ENCODE results near the gene CD48.
"Not testable (repeated sequence)": the region's sequence is repeated elsewhere in the genome, so short reads cannot be mapped to it uniquely, and the experiment has no call there.

CD48 gene

DNA sequence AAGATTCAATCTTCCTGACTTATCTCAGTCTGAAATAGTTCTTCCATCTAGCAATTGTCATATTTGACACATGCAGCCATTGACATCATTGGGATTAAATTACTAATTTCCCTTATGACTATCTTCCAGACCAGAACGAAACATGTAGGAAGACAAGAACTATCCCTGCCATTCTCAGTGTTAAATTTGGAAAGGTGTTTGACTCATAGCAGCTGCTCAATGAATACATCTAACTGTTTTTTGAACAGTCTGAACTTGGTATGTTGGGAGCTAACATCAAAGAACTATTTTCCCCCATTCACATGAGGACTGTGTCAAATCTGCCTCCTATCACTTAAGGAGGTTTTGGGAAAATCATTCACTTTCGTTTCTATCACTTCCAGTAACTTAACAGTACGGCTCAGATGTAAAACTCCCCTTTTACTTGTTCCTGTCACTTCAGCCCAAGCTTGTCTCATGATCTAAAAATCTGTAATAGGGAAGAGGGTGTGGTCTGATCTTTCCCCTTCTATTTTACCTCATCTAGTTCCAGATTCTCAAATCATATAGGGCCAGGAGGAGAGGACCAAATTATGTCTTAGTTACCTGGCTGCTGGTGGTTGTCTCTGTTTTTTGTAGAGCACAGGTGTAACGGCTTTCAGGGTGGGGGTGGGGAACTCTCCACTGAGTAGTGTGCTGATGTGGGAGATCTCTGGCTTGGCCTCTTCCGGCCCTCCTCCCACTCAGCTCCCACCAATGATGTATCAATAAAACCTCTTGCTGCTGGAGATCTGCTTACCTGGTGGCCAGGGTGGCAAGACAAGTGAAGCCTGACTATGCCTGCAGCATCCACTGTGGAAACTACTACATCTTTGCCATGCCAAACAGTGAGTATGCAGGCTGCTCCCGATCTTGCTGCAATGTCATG is 38.6 kb downstream of the CD48 start:
- DNase-seq: no peak

DNA sequence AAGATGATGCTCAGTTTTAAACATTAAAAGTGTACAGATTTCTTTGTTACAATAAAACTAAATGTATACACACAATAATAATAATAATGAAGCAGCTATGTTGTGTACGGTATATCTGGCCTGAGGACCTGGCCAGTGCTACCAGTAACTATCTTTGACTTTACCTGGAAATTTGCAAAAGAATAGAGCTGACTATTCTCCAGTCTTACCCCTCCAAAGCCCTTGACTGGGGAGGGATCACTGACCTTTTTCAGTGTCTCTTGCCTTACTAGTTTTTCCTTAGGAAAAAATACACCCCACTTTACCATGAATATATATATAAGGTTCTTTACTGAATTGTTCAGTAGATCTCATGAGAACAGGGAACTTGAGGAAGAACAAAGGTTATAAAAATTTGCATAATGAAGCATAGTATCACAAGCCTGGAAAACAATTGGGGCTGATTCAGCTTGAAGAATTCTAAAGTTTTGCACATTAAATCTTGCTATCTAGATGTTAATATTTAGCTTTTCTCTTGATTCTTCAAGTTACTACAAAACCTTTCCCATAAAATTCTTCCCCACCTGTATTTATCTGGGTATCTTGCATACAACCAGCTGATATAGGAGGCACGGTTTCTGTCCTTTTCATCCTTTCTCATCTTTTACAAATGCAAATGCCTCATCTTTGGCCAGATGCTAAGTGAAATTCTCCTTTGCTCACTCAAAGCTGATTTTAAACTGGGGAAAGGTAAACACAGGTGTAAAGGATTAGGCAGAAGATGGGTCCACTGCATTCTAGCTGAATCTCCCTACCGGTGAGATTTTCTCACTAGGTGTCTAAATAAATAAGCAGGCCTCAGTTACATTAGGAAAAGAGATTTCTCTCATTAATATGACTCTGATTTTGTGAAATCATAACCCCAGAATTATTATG is 39.8 kb downstream of the CD48 start:
- DNase-seq: no peak

DNA sequence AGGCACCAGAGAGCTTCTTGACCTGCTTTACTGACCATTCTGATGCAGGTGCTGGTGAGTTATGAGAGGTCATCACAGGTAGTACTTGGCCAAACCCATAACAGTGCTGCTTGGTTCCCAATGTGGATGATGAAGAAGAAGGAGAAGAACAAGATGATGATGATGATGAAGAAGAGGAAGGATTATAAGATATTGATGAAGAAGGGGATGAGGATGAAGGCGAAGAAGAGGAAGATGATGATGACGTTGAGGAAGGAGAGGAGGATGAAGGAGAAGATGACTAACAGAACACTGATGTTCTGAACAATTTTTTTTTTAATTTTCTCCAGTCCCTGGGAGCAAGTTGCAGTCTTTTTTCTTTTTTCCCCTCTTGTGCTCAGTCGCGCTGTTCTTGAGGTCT is 40.9 kb downstream of the CD48 start:
- DNase-seq: no peak

DNA sequence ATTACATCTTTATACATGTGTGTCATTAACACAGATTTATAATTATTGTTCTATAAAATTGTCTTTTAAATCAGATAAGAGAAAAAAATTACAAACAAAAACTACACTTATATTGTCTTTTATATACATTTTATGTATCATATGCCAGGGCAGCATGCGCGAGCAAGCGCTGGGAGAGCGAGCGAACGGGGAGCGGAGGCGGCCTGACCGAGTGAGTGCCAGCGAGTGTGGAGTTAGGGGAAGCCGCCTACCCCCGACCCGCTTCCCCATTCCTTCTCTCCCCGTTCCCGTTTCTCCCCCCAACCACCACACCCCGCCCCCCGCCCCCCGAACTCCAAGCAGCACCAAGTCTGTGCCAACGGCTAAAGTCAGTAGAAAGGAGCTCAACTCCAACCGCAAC is 41.8 kb downstream of the CD48 start:
- DNase-seq: no peak

DNA sequence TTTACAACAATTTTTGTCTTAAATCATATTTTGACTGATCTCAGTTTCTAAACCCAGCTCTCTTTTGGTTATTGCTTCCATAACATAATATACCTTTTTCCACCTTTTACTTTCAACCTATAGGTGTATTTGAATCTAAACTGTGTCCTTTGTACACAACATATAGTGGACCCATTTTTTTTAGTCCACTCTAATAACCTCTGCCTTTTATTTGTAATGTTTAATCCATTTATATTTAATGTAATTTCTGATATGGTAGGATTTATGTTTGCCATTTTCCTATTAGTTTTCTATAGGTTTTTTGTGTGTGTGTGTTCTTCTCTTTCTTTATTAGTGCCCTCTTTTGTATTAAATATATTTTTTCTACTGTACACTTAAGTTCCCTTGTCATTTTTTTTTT is 42.3 kb downstream of the CD48 start:
- DNase-seq: no peak

DNA sequence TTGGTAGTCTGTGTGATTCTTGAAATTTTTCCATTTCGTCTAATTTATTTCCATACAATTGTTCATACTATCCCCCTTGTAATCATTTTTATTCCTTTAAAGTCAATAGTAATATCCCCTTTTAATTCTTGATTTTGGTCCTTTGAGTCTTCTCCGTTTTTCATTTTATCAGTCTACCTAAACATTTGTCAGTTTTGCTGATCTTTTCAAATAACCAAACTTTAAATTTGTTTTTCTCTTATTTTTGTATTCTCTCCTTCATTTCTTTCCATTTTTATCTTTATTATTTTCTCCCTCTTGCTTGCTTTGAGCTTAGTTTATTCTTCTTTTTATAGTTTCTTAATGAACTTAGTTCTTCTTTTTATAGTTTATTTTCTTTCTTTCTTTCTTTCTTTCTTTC is 43.7 kb downstream of the CD48 start:
- no peak for DNase-seq

DNA sequence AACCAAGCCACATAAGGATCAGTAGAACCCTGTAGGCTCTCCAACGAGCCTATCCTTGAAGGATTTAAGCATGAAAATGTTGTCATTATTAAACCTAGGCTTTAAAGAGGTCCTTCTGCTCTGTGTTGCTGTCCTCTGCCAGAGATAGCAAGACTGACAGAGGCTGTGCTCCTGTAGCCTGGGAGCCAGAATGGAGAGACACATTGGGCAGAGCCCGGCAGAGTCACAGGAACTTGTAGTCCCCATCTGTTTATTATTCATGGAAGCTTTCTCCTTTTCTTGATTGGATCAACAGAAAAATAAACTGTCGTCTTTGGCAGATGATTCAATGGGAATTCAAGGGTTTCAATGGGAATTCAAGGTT is 45.6 kb downstream of the CD48 start:
- DNase-seq: no peak

DNA sequence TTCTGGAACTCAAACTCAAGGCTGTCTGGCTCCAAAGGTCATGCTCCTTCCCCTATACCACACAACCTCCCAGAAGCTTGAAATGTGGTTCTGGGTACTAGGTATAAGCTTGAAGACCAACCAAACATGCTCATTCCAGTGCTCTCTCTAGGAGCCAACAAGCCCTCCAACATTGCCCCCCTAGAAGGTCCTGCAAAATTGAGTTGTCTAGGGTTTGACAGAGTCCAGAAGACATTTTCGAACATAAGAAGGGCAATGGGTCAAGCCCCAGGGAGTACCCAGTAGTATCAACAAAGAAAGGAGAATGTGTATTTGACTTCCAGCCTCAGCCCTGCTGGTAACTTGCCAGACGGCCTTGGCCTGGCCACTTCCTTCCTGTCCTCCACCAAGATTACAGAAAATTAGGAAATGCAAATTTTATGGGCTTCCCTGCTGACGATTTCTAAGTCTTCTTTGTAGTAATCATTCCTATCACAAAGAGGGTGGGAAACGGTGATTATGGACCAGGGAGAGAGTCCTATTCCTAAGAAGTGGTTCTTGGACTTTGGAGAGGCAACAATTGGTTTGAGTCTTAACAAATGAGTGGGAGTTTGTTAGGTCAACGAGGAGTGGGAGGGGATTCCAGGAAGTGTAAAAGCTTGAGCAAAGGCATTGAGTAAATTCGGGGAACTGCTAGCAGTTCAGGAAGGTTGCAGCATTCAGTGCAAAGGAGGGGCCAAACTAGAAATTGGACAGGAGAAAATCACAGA is 46.1 kb downstream of the CD48 start:
- DNase-seq: no peak

DNA sequence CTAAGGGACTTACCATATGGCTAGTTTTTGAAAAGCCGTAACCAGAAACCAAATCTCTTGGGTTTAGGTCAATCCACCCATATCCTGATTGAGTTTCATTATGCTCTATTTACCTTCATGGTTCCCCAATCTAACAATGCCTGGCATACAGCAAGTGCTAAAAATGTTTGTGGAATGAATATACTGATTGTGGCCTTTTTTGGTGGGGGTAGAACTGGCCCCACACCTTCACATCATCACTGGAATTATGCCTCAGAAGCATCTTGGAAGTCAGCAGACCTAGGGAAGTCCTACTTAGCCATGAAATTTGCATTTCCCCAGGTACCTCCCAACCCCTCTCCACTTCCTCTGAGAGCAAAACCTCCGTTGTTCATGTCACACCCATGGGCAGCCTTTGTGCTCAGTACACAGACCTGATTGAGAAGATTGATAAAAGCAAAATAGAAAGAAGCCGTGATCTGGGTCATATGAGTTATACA is 47.0 kb downstream of the CD48 start:
- no peak for DNase-seq

DNA sequence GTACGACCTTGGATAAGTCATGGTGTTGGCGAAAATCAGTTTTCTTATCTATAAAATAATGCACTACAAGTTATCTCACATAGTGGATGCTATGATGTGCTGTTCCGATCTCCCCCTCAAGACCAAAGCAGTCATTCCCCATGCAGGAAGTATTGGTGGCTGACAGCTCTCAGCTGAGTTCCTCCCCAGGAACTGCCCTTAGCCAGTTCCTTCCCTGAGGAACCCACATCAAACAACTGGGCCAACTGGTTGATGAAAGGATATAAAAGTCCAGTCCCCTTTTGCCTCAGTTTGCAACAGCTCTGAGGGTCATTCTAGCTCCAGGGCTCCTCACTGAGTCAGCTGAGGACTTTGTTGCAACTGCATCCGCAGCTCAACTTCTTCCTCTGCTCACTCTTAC is 48.7 kb downstream of the CD48 start:
- DNase-seq: no peak

DNA sequence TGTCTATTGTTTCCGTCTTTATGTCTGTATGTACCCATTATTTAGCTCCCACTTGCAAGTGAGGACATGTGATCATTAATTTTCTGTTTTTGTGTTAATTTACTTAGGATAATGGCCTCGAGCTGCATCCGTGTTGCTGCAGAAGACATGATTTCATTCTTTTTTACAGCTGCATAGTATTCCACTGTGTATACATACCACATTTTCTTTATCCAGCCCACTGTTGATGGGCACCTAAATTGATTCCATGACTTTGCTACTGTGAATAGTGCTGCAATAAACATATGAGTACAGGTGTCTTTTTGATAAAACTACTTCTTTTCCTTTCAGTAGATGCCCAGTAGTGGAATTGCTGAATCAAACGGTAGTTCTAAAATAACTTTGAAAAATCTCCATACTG is 52.1 kb downstream of the CD48 start:
- no peak for DNase-seq

DNA sequence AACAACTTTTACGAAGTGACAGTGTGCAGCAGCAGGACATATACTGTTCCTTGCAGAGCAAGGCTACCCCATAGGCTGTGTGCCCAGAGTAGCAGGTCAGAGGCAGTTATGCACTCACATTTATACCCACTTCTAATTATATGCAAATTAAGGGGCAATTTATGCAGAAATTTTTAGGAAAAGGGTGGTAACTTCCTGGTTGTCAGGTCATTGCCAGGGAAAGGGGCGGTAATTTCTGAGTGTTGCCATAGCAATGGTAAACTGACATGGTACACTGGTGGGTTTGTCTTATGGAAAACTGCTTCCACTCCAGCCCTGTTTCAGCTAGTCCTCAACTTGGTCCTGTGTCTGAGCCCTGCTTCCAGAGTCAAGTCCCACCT is 52.8 kb downstream of the CD48 start:
- DNase-seq: no peak

DNA sequence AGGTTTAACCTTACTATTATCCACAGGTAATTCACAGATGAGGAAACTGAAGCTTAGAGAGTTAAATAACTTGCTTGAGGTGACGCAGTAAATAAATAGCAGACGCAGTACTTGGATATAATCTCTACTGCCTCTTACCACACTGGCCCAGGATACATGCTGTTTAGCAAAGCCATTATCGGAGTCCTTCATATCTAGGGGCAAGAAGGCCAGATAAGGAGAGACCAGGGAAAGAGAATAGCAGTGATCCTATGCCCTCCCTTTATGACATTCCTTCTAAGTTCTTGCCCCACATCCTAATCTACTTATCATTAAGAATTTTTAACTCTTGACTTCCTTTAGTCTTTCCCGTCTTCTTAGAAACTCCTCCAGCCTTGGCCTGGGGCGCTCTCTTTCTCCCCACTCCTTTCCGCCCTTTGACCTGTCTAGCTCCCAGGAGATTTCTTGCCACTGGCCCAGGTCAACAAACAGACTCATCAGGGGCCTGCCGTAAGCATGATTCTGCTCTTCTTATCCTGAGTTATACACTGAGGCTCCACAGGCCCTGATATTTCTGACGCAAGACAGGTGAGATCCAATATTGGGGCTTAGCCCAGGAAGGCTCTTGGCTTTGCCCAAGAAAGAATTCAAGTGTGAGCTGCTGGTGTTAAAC is 53.3 kb downstream of the CD48 start:
- no peak for DNase-seq

DNA sequence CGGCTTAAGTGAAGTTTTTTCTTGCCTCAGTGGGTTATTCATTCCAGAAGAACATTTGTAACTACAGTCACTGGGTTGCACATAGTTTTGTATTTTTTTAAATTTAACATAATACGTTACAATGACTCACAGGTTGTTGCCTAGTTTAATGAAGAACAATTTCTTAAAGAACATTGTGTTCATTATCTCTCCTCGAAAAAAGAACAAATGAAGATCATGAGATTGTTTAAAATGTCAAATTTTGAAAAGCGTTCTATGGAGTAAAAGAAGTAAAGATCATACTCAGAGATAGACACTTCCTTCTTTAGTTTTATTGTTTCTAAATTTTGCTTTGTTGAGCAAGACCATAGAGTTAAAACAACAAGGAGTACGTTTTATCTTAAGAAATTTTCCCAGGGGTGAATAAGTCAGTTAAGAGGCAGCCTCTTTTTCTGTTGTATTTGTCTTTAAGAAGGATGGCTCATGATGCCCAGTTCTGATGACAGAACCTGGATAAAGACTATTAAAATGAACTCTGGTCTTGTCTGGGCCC is 54.3 kb downstream of the CD48 start:
- no peak for DNase-seq

DNA sequence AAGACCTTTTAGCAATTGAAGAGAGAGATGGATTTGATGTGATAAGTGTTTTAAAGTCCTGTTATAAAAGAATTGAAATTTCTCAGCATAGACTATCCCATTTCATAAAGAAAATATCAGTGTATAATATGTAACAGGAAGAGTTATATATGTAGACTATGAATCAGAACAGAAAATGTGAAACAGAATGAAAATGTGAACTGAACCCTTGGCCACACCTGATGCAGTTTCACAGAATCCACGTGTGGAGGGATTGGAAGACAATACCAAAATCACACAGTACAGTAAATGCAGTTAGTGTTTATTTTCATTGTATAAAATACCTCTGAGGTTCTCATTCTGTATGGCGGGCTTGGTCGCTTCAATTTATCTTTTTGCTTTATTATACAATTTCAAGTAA is 54.9 kb downstream of the CD48 start:
- no peak for DNase-seq

DNA sequence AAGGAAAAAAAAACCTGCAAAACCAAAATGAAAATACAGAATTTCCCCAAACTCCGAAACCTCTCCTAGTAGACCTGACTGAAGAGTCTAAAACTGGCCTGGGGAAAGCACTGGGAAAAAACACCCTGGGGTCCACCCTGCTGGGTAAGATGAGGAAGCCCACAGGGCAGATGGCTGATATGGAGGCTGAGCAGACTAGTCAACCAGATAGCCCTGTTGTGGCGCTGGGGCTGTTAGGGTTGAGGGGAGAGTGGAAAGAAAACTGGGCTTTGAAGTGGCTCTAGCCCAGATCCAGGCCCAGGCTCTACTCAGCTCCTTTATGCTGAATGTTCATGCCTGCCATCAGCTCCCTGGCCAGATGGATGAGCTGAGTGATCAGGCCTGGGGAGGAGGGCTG is 58.0 kb downstream of the CD48 start:
- DNase-seq: no peak

DNA sequence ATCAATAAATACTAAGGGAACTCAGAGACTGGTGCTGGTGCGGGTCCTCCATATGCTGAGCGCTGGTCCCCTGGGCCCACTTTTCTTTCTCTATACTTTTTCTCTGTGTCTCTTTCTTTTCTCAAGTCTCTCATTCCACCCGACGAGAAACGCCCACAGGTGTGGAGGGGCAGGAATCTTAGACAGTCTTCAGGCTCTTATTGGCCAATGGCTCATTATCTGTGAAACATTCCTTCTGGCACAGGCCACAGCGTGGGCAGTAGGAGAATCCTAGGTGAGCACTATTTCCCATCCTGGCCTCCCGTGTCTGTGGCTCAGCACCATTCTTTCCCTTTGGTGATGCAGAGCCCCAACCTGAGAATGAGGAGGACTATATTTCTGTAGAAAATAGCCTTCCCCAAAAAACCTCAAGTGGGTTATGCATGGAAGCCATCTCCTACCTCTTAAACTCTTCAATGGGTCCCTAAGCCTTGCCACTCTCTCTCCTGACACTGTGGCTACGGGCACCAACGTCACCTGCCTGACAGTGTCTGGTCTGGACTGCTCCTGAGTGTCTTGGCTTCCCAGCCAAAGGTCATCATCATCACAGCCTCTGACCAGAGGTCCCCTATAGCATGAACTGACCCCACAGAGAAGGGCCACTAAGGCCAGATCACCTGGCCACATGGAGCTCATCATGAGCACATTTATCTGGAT is 58.5 kb downstream of the CD48 start:
- no peak for DNase-seq

DNA sequence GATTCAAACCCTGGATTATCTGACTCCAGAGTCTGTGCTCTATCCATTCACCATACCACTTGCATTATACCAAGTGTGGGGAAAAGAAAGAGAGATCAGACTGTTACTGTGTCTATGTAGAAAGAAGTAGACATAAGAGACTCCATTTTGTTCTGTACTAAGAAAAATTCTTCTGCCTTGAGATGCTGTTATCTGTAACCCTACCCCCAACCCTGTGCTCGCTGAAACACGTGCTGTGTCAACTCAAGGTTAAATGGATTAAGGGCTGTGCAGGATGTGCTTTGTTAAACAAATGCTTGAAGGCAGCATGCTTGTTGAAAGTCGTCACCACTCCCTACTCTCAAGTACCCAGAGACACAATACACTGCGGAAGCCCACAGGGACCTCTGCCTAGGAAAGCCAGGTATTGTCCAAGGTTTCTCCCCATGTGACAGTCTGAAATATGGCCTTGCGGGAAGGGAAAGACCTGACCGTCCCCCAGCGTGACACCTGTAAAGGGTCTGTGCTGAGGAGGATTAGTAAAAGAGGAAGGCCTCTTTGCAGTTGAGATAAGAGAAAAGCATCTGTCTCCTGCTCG is 59.5 kb downstream of the CD48 start:
- not testable (repeated sequence) for DNase-seq

DNA sequence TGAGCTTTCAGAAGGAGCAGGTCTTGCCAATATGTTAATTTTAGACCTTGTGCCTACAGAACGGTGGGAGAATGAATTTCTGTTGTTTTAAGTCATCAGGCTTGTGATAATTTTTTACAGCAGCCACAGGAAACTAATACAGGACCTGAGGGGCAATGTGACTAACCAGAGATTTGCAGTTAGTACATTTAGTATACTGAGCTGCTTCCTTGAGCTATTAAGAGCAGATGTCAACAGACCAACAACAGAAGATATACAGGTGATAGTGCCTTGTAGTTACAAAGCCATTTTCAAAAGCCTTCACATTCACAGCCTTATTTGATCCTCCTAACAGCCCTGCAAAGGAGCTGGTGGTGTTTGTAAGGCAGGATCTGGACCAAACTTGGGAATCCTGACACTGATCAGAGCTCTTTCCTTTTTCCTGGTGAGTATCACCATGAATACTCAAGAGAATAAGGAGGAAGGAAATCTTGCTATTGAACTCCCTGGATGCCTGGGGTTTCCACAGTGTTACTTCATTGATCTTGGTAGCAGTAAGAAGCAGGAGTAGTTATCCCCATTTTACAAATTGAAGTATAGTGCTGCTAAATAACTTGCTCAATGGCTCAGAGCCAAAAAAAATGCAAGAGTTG is 60.1 kb downstream of the CD48 start:
- DNase-seq: no peak

DNA sequence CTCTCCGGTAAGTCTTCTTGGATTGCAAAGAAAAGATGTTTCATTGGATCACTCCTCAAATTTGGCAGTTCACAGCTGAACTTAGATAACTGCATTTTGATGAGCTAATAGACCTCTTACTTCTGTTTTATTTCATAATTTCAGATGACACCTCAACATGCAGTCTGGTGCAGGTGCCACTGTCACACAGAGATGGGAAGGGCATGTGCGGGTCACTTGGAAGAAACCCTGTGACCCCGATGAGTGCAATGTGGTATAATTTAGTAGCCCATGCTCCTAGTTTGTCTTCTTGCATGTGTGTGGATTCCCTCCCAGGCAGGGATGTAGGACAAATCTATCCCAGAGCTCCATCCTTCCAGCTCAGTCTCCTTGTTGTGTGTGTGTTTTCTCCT is 64.3 kb downstream of the CD48 start:
- DNase-seq: no peak

All from GOT3 (cell line).